ENCODE data around the gene OR52E4.

OR52E4 gene

DNA sequence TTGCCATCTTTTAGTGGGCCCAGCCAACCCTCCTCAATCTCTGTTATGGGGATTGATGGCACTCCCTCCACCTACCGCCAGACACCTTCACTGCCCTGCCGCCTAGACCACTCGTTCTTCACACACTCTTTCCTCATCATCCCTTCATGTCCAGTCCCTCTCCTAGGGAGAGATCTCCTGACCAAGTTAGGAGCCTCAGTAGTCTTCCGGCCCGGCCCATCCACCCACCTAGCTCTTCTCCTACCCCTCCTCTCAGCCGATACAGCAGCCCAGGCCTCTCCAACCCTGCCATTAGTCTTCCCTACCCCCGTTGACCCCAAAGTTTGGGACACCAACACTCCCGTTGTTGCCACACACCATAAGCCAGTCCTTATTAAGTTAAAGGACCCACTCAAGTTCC lies 50.6 kb downstream of the OR52E4 start:
- TF ChIP-seq SIN3A (IDR thresholded peaks at IDR 0.05; ENCODE audit: borderline replicate concordance, insufficient read depth, low read length) = no peak
- no peak for TF ChIP-seq FOXP2 (optimal IDR thresholded peaks at IDR 0.05; ENCODE audit: borderline replicate concordance, extremely low read depth, extremely low read length, insufficient read depth)
- TF ChIP-seq, protein P1, sequence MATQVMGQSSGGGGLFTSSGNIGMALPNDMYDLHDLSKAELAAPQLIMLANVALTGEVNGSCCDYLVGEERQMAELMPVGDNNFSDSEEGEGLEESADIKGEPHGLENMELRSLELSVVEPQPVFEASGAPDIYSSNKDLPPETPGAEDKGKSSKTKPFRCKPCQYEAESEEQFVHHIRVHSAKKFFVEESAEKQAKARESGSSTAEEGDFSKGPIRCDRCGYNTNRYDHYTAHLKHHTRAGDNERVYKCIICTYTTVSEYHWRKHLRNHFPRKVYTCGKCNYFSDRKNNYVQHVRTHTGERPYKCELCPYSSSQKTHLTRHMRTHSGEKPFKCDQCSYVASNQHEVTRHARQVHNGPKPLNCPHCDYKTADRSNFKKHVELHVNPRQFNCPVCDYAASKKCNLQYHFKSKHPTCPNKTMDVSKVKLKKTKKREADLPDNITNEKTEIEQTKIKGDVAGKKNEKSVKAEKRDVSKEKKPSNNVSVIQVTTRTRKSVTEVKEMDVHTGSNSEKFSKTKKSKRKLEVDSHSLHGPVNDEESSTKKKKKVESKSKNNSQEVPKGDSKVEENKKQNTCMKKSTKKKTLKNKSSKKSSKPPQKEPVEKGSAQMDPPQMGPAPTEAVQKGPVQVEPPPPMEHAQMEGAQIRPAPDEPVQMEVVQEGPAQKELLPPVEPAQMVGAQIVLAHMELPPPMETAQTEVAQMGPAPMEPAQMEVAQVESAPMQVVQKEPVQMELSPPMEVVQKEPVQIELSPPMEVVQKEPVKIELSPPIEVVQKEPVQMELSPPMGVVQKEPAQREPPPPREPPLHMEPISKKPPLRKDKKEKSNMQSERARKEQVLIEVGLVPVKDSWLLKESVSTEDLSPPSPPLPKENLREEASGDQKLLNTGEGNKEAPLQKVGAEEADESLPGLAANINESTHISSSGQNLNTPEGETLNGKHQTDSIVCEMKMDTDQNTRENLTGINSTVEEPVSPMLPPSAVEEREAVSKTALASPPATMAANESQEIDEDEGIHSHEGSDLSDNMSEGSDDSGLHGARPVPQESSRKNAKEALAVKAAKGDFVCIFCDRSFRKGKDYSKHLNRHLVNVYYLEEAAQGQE (IDR thresholded peaks at IDR 0.05; ENCODE audit: insufficient read depth in 1 of 2, low read depth in 2 of 2, low read length in 2 of 2) = no peak

DNA sequence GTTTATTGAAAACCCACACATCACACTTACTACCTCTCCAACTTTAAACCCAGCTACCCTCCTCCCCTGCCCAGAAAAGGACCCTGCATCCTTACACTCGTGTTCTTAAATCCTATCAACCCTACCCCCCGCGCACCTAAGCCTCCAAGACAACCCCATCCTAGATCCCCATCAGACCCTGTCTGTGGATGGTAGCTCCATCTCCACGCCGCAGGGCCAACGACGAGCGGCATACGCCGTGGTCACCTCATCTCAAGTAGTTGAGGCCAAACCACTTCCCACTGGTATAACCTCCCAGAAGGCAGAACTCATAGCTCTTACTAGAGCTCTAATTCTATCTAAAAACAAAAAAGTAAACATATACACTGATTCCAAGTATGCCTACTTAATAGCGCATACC lies 52.2 kb downstream of the OR52E4 start:
- no peak for TF ChIP-seq POLR2AphosphoS5 (IDR thresholded peaks at IDR 0.05; ENCODE audit: low read depth, low read length)

DNA sequence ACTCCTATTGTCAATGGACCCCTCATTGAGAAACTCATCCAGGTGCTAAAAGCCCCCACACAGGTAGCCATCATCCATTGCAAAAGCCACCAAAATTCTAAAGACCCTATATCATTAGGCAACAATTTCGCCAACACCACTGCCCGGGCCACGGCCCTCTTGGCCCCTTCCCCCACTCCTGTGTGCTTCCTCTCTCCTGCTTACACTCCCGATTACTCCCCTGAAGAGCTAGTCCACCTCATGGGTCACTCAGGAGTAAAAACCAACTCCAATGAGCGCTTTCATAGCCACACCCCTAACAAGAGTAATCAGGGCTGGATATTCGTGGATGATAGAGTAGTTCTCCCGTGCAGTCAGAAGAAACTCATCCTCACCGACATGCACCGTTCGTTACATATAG lies 52.7 kb downstream of the OR52E4 start:
- TF ChIP-seq FOXP2 (optimal IDR thresholded peaks at IDR 0.05; ENCODE audit: borderline replicate concordance, extremely low read depth, extremely low read length, insufficient read depth) (no peak), TAF1 (IDR thresholded peaks at IDR 0.05; ENCODE audit: borderline replicate concordance, insufficient read depth, low read length) (no peak), SIN3A (IDR thresholded peaks at IDR 0.05; ENCODE audit: borderline replicate concordance, insufficient read depth, low read length) (no peak), POLR2AphosphoS5 (IDR thresholded peaks at IDR 0.05; ENCODE audit: low read depth, low read length) (no peak)
- TF ChIP-seq, protein P1 (IDR thresholded peaks at IDR 0.05; ENCODE audit: insufficient read depth in 1 of 2, low read depth in 2 of 2, low read length in 2 of 2) = no peak

All from PFSK-1 (cell line).